Measurements from ENCODE around the gene SLAMF9.

Gene SLAMF9

DNA sequence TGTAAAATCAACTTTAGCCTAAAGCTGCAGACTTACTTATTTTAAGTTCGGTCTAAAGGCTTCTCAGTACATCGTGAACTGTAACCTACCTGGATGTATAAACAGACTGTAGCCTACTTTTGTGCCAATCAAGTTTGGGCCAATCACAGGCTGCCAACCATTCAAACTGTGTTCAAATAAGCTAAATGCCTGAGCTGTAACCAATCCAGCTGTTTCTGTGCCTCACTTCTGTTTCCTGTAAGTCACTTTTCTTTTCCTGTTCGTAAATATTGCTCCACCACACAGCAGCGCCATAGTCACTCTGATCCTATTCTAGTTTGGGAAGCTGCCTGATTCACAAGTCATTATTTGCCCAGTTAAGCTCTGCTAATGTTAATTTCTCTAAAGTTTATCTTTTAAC is 37.5 kb upstream of the SLAMF9 start:
- TF ChIP-seq, protein P1, sequence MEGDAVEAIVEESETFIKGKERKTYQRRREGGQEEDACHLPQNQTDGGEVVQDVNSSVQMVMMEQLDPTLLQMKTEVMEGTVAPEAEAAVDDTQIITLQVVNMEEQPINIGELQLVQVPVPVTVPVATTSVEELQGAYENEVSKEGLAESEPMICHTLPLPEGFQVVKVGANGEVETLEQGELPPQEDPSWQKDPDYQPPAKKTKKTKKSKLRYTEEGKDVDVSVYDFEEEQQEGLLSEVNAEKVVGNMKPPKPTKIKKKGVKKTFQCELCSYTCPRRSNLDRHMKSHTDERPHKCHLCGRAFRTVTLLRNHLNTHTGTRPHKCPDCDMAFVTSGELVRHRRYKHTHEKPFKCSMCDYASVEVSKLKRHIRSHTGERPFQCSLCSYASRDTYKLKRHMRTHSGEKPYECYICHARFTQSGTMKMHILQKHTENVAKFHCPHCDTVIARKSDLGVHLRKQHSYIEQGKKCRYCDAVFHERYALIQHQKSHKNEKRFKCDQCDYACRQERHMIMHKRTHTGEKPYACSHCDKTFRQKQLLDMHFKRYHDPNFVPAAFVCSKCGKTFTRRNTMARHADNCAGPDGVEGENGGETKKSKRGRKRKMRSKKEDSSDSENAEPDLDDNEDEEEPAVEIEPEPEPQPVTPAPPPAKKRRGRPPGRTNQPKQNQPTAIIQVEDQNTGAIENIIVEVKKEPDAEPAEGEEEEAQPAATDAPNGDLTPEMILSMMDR (IDR thresholded peaks at IDR 0.05; ENCODE audit: low read depth, low read length), result no peak
- no peak for DNase-seq (ENCODE audit: extremely low read depth, low read depth)

DNA sequence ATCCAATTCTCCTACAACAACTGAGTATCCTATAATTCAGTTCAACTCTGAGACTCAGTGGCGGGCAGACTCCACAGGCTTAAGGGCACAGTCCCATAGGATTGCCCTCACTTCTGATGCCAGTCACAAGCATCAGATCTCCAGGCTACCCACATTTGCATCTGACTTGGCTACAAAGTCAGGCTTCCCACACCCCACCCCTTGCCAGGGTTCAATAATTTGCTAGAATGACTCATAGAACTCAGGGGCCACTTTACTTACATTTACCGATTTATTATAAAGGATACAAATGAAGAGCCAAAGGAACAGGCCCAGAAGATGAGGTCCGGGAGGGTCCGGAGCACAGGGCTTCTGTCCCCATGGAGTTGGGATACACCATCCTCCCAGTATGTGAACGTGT is 36.0 kb upstream of the SLAMF9 start:
- no peak for DNase-seq (ENCODE audit: extremely low read depth, low read depth)

DNA sequence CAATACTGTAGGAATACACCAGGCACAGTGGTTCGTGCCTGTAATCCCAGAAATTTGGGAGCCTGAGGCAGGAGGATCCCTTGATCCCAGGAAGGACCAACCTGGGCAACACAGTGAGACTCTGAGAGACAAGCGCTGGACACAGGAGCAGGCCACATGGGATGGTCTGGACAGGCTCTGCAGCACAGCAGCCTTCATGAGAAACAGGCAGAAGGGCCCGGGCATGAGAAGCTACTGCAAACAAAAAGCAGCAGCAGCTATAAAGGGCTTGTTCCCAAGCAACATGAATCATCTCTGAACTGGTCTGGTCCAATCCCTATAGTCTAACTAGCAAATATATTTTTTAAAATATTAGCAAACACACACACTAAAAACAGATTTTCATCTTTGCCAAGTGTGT is 35.5 kb upstream of the SLAMF9 start:
- DNase-seq (ENCODE audit: extremely low read depth, low read depth), result no peak
- TF ChIP-seq, protein P1 (IDR thresholded peaks at IDR 0.05; ENCODE audit: low read depth, low read length), result no peak

More for the DNA sequence above, 36.0 kb upstream of the SLAMF9 start:
- TF ChIP-seq, protein P1 (IDR thresholded peaks at IDR 0.05; ENCODE audit: low read depth, low read length), result no peak

DNA sequence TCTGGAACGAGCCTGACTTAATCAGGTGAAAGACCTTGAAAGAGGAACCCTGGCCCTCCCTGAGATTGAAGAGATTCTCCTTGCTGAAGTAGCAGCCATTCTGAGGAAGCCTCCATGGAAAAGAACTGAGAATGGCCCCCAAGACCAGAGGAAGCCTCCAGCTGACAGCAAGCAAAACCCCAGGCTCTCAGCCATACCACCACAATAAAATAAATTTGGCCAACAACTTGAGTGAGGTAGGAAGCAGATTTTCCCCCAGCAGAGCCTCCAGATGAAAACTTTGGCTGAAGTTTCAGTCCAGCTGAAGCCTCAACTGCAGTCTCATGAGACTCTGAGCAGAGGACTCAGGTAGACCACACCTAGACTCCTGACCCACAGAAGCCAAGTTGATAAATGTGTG is 34.0 kb upstream of the SLAMF9 start:
- no peak for DNase-seq (ENCODE audit: extremely low read depth, low read depth)
- TF ChIP-seq, protein P1 (IDR thresholded peaks at IDR 0.05; ENCODE audit: low read depth, low read length), result no peak

DNA sequence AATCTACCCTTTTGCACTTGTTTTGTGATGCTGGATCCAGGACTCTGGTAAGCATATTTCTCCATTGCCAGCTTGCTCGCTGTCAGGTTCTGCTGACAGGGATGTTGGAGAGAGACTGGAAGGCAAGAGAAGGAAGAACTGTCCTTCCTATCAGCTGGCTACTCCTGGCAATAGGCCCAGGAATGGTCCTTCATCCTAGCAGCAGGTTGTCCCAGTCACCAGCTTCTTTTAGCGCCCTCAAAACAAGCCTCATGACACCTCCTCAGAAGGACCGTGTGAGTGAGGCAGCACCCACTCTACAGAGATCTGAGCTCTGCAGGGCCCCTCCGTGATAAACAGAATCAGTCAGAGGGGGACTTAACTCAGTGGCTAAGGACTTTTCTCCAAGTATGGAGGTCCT is 33.1 kb upstream of the SLAMF9 start:
- TF ChIP-seq, protein P1 (IDR thresholded peaks at IDR 0.05; ENCODE audit: low read depth, low read length), result no peak
- DNase-seq (ENCODE audit: extremely low read depth, low read depth), result no peak

DNA sequence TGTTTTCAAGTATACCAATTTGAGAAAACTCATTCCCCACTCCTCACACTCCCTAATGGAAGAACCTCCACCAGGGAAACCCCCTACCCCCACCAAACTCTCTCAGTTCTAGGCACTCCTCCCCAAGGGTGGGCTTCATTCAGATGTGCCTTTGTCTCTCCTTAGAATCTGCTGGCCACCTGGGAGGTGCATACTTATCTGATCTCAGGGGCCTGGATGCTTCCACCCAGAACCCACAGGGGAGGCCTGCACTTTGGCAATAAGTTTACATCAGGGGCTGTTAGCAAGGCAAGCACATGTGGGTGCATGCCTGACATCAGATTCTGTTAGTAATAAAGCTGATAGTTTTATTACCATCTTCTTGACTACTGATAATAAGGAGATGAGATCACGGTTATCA is 32.5 kb upstream of the SLAMF9 start:
- DNase-seq (ENCODE audit: extremely low read depth, low read depth), result no peak
- TF ChIP-seq, protein P1 (IDR thresholded peaks at IDR 0.05; ENCODE audit: low read depth, low read length), result no peak

DNA sequence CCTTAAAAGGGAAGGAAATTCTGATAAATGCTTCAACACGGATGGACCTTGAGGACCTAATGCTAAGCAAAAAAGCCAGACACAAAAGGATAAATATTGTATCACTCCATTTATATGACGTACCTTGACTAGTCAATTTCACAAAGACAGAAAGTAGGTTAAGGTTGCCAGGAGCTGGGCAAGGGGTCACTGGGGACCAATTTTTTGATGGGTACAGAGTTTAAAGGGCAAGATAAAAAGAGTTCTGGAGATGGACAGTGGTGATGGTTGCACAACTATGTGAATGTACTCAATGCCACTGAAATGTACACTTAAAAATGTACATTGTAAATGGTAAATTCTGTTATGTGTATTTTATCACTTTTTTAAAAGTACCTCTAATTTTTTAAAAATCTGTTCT is 32.1 kb upstream of the SLAMF9 start:
- no peak for DNase-seq (ENCODE audit: extremely low read depth, low read depth)
- TF ChIP-seq, protein P1 (IDR thresholded peaks at IDR 0.05; ENCODE audit: low read depth, low read length), result no peak

Measured in AG09319 (cell line).